ENCODE data around the gene PPAT.
A peak's percentile ranks its signal among the peaks of the same experiment; 100 is the strongest.

Gene PPAT

DNA sequence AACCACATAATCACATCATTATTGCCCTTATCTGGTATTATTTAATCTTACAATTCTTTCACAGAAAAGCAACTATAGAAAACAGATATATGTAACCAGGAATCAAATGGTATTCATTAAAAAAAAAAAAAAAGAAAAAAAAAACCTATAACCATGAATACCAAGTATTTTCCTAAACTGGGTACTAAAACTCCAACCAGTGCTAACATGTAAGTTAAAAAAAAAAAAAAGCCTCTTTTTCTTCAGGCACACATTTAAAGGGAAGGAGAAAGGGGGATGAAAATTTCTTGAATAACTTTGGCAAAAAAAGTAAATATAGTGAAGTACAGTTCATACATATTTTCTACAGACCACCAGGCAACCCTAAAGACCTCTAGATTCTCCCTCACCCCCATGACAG, 2.1 kb downstream of the PPAT start:
- DNase-seq, result no peak

DNA sequence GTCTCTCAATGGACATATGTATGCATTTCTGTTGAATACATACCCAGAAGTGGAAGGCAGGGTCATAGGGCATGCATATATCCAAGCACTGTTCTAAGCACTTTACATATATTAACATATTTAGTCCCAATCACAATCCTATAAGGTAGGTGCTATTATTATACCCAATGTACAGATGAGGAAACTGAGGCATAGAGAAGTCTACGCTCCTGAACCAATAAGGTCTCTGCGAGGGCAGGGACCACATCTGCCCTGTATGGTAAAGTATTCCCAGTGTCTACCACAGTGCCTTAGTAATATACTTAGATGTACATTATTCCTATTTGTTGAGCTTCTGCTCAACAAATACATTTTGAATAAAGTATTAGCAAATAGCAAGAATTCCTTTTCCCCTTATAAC, 5.2 kb downstream of the PPAT start:
- no peak for DNase-seq

DNA sequence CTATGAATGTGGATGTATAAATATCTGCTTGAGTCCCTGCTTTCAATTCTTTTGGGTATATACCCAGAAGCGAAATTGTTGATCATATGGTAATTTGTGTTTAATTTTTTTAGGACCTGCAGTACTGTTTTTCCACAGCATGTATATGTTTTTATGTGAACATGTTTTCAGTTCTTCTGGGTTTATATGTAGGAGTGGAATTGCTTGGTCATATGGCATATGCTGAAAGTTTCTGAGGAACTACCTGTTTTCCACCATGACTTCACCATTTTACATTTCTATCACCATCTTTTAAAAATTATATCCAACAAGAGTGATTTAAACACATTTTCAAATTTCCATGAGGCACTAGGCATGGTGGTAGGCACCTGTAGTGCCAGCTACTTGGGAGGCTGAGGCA, 8.2 kb downstream of the PPAT start:
- DNase-seq, result no peak

DNA sequence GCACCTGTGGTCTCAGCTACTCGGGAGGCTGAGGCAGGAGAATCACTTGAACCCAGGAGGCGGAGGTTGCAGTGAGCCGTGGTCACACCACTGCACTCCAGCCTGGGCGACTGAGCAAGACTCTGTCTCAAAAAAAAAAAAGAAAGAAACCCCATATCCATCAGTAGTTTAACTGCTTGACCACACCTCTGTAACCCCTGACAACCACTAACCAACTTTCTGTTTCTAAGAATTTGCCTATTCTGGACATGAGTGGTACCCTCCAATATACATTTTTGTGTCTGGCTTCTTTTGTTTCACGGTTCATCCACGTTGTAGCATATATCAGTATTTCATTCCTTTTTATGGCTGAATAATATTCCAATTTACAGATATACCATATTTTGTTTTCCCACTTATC, 9.1 kb downstream of the PPAT start:
- DNase-seq, result no peak

DNA sequence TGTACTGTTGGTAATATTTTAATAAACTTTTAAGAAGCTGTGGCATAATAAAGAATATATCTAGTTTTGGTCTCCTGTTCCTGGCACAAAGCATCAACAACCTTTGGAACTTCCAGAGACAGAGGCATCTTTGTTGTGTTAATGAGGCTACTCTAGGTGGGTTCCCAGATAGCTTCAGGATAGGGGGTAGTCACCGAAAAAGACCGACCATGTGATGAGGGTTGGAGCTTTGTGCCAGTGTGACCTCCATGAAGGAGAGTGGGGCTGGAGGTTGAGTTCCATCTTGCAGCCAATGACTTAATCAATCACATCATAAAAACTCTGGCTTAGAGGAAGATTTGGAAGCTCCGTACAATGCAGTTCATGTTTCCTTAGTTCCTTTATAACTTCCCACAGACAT, 9.9 kb downstream of the PPAT start:
- no peak for DNase-seq

DNA sequence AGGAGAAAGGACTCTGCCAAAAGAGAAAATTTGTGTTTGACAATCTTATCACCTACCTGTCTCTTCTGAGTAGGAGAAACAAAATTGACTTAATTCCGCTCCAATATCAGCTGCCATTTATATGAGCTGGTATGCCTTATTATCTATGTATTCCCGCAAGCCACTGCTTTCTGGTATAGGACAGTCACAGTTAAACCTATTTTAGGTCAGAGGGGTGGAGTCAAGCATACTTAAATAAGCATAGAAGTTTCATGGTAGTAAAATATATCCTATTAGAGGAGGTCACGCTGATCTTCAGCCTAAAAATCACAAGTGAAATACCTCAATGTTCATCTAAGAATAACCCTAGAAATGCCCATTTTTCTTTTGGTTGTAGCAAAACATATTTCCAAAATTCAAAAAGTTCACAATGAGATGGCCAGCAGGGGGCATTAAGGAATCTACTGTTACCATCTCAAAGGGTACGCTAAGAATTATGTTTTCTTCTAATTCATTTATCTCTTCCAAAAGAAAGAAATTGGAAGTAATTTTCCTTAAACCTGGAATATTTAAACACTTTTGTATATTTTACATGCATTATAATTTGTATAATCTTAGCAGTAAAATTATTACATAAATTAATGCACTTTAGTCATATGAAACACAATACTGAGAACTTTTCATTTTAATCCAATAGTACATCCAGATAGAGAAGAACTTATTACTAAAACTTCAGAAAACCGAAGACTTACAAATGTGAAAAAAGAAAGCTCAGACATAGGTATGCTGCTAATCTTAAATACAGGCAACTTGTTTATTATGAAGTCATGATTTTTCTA, 10.5 kb downstream of the PPAT start:
- DNase-seq, result peak; percentile 5

DNA sequence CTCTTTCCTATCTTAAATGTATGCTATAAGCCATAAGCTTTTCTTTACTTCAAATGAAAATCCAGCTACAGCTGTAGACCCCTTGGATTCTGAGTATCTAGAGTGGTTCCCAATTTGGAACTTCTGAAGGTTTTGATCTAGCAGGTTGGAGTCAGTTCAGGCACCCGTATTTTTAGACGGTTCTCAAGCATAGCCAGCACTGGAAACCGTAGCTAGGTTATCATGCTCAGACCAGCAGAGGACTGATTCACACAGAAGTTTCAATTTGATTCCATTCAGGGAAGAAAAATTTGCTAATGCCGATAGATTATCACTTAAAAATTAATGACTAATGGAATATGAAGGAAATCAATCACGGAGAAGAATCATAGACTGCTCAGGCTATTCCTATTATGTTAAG, 11.2 kb downstream of the PPAT start:
- no peak for DNase-seq

DNA sequence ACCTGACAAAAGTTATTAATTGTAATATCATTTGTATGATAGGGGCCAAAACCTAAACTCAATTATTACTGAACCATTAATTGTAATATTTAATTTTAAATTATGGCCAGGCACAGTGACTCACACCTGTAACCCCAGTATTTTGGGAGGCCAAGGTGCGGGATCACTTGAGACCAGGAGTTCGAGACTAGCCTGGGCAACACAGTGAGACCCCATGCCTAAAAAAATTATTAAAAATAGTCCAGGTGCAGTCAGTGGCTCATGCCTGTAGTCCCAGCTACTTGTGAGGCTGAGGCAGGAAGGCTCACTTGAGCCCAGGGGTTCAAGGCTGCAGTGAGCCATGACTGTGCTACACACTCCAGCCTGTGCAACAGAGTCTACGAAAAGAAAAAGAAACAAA, 18.0 kb downstream of the PPAT start:
- no peak for DNase-seq

DNA sequence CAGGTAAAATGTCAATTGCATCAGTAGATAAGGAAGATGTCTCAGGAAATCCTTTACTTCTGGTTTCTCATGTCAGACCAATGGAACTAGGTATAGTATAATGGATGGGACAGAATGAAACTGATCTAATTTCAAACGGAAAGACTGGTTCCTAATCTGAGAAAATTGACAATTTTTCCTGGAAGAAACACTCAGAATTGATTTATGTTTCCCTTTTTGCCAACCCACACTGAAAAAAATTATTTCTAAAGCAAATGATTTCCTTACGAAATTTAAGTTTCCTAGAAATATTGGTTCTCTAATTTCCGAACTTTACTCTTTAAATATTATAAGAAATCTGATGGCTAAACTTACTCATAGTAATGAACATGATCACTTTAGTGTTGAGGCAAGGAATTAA, 19.1 kb downstream of the PPAT start:
- DNase-seq, result no peak

DNA sequence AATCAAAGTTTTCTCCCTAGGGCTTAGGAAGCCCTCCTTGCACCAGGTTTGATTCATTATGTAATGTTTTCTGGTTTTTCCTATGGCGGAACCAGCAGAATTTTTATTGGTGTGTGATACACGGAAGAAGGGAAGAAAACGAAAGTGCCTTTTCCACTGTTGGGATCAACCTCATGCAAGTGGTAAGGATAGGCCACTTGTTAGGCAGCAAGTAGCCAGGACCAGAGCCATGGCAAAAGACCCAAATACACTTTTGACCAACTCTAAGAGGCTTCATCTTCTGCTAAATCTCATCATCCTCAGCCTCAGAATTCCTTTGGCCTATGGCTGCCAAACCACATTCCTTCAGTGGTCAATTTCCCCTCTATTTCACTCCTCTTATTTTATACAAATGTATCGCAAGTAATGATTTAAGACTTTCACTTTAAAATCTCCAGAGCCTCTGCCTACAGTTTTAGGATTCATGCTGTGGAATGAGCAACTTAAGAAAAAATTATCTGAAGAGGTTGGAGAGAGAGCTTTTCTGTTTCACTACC, 21.2 kb downstream of the PPAT start:
- no peak for DNase-seq

DNA sequence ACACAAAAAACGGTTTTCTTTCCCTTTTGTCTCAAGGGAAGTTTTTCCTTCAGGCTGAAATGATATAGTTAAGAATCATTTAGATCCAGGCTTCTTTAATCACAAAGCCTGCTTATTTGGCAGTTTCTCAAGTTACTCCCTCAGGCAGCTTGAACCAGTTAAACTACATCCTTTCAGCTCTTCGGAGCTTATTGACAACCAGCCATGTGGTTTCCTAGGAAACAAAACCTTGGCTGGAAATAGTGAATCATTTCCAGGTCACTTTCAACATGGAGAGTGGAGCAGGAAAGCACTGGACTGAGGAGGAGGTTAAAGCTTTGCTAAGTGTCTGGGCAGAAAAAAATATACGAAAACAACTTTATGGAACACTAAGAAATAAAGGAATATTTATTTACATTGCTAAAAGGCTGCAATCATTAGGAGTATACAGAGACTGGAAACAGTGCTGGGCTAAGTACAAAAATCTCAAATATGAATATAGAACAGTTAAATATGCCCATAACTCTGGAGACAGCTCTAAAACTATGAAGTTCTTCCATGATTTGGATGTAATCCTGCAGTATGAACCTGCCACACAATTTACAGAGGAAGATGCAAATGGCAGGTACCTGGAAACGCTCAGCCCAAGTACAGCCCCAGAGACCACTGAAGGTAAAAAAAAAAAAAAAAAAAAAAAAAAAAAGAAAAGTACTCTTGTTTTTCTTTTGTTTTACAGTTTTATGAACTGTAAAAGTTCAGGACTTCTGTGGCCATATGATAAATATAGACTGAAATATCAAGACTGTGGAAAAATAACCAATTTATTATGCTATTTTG, 25.0 kb downstream of the PPAT start:
- DNase-seq, result peak; percentile 31

DNA sequence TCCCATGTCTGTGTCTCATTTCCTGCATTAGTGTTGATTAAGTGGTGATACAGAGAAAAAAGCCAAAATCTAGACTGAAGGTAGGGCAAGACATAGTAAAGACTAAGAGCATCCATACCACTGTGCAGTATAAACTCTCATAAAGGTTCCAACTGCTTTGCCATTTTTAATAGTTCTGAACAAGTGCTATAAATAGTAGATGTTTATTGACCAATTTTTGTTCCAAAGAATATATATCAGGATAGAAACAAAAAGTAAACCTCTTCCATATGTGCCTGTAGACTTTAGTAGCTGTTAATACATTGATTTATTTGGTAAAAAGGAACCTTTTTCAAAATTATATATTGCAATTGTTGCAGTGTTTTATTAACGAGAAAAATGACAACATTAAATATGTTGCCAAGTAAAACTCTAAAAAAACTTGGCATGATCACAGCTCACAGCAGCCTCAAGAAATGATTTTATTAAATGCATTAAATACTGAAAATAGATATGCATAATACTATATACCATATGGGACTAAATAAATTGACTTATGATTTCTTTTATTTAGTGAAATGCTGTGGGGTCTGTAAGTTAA, 25.8 kb downstream of the PPAT start:
- DNase-seq, result no peak

DNA sequence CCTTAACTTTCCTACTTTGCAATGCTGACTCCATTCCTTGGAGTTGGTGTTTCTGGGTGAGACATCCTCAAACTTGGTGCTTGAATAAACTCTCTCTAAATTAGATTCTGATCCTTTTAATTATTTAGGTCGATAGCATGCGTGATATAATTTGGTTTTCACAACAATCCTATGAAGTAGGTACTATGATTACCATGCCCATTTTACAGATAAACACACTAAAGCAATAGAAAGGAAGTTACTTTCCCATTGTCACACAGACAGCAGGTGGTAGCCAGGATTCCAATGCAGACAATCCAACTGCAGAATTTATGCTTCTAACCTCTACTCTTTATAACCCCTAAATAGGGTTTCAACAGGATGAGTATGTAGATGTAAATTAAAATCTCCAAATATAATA, 26.4 kb downstream of the PPAT start:
- no peak for DNase-seq

DNA sequence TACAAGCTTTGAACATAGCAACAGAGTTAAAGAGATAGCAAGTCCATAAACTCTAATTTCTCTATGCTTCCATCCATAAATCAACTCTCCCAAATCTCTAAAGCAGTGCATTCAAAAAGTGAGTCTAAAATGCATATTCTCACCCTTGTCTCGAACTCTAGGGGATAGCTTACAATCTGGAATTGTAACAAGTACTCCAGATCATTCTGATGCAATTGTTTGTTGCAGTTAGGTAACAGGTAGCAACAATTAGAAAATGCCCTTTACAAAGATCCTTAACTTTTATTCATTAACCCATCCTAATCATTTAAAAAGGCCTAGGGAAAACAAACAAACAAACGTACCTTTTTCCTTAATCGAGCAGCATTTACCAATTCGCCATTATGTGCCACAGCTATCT, 29.3 kb downstream of the PPAT start:
- no peak for DNase-seq

DNA sequence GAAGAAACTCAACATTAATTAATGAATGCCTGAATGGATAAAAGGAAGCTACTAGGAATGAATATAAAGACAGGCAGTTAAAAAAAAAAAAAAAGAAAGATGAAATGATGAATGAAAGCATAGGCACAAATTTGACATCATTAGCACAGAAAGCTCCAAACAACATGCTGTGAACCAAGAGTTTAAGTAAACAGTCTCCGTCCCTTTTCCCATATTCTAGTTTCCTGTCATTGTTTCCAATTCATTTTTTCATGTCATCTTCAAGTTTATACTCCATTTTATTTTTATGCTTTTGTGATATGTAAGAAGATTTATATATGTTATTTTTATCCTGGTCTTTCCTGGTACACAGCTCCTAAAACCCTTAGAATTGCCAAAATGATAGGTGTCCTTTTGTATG, 30.4 kb downstream of the PPAT start:
- no peak for DNase-seq

DNA sequence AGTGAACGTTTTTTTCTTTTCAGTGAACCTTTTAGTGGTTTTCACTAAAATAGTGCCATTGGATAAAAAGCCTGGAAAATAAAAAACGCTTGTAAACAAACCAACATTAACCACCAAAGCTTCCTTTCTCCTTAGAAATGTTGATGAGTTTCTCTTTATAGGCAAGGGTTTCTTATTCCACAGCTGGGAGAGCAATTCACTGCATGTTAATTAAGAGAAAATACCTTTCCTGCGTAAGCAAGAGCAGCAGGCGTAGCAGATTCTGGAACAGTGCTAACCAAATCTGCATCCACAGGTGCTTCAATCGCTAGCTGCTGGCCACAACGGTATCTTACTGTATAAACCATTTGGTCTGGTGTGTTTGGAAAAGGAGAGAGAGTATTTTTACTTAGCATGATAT, 34.9 kb downstream of the PPAT start:
- no peak for DNase-seq

DNA sequence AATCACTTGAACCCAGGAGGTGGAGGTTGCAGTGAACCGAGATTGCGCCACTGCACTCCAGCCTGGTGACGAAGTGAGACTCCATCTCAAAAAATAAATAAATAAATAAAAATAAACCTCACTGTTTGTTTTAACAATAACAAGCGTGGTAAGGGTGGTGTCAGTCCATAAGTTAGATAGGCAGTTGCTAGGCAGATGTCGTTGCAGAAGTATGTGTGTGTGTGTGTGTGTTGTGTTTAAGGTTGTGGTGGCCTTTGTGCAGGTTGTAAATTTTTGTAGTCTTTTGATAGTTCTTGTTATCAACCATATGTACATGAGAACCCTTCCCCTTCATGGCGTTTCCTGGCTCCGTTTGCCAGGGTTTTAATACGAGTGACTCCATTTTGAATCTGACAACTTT, 44.1 kb downstream of the PPAT start:
- DNase-seq, result no peak

DNA sequence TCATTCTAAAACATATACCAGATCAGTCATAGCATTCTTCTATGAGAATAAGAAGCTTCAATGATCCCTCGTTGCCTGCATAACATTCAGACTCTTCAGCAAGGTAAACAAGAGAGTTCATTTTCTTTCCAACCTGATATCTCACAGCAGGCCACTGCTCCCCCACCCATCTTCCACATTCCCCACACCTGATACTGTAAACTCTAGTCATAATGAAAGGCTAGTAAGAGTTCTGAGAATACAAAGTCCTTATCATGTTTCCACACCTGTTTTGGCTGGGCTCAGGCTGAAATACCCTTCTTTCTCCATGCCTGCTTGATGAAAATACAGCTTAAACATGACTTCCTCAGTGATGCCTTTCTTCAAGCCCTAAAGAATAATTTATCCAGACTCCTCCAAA, 45.9 kb downstream of the PPAT start:
- DNase-seq, result no peak

DNA sequence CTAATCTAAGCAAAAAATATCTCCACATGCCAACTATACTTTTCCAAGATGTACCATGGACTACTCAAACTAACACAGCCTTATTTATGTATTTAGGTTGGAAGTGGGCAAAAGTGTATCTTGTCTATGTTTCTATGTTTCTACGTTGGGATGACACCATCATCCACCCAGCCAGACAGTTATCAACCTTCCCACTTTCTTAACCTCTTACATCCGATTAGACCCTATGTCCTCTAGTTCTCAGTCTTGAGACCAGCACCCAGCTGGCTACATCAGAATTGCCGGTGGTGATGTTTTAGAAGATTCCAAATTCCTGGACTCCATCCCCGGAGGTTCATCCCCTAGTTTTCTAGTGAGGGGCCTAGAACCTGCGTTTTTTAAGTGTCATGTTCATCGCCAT, 47.1 kb downstream of the PPAT start:
- DNase-seq, result no peak

DNA sequence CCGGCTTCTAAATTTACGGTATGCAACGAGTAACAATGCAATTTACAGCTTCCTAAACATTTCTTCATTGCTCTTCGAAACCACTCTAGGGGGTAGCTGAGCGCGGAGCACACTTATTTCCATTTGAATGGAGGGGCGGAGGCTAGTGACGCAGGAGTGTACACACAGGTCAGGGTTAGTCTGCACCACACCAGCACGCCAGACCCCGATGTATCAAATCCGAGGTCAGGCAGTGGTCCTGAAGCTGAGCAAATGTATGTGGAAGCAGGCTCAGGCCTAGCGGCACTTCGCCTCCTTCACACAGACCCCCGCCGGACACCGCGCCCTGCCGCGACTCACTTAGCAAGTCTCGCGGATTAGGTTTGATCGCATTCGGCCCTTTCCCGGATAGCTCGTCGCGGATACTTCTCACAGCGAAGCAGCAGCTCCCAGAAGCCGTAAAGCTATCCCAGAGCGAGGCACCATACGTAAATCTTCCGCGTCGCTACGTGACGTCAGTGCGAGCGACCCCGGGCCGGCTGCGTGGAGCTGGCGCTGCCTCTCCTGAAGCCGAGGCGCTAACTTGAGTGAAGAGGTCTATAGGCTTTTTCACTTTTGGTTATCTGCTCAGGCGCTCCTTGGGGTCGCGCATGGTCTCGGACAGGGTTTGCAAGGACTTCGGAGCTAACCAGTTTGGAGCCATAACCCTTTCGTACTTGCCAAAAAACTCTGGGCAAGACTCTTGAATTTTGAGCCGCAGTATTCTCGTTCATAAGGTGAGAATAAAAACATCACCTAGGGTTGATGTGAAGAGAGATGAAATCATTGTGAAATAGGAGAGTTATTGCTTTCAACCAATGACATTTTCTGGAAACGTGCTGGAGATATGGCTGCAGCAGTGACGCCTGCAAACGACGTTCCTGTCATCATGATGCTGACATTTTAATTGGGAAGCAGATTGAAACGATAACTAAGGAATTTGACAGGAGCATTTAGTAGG, 48.1 kb downstream of the PPAT start, which contains the start of gene AASDH:
Gene AASDH, minus strand, starts transcription at position 469 of the 979 bp plus-strand sequence. CDS start 3,192 bp downstream, outside the sequence.
- peak; percentile 90 for DNase-seq

DNA sequence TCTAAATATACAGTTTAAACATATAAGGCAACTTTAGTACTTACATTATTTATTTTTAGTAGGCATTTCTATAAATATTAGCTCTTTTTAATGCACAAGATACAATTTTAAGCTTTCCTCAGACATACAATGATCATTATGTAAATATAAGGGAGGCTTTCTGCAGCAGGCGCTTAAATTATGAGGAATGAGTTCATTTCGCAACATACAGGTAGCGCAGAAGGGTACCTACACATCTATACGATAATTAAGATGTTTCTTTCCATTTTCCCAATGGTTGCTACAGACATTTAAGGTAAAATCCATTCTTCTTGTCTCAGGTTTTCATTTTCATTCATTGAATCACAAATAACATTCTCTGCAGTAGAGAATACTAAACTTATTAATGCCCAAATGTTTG, 49.3 kb downstream of the PPAT start:
- no peak for DNase-seq

DNA sequence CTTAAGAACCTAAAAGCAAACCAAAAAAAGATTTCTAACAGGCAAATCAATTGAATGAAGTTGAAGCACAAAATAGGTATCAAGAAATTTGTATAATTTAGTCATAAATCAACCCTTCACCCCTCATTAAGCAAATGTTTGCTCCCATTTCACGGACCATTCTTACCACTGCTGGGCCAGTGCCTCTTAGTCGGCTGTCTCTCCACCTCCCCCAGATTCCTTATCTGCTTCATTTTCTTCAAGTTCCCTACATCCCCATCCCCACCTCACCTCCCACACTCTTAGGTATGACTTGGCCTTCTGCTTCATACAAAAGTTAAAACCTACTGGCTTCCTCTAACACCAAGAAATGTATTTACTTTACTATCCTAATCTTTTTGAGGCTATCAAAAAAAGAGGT, 60.0 kb downstream of the PPAT start:
- DNase-seq, result no peak
